OCI-LY7 (cell line): ENCODE measurements around the gene VWF. TPM values are rescaled to one million over a fixed set of nuclear protein-coding genes. Genes with fewer than 3 reads are reported as not detected.

Source experiments
- BruUV-seq: library from RNA; stranded (reverse); fragments of 400-500 nt; replicated peaks from 2 replicates; lab custom pipeline; 2021; lab: Mats Ljungman, UMichigan
- CTCF ChIA-PET: fragments of 300-600 bp; sonication (Branson Sonifier 250); formaldehyde crosslinking; loops from one replicate; lab custom pipeline; 2022; ENCODE audit warnings: antibody characterized with exemption; ENCODE audit not compliant: unreplicated experiment; lab: Charles Lee
- POLR2A ChIA-PET: fragments of 300-600 bp; sonication (Branson Sonifier 250); formaldehyde crosslinking; loops from one replicate; lab custom pipeline; 2022; ENCODE audit warnings: antibody characterized with exemption; lab: Charles Lee
- DNase-seq: peaks from one replicate; pipeline ENCODE4 v3.0.0-alpha.2; 2015; ENCODE audit warnings: low spot score
- H2AFZ ChIP-seq: fragments of 200-600 bp; sonication (generic), shearing (Covaris generic); 2 replicates; pipeline ENCODE4 v1.6.1; 2014; ENCODE audit warnings: mild to moderate bottlenecking, antibody characterized with exemption, low read length, moderate library complexity
- H3K27ac ChIP-seq: fragments of 200-600 bp; sonication (generic); 2 replicates; pipeline ENCODE4 v1.5.1; 2014; ENCODE audit warnings: mixed run types, low read depth, mild to moderate bottlenecking, moderate library complexity, low read length, inconsistent platforms; ENCODE audit not compliant: poor library complexity, severe bottlenecking
- H3K36me3 ChIP-seq: fragments of 200-600 bp; sonication (generic); 2 replicates; pipeline ENCODE4 v1.6.1; 2014; ENCODE audit warnings: mild to moderate bottlenecking, antibody characterized with exemption, low read length, moderate library complexity, mixed read lengths; ENCODE audit not compliant: insufficient read depth
- H3K4me1 ChIP-seq: fragments of 200-600 bp; sonication (generic); 2 replicates; pipeline ENCODE4 v1.5.1; 2014; ENCODE audit warnings: mild to moderate bottlenecking, low read length; ENCODE audit not compliant: insufficient read depth, poor library complexity, severe bottlenecking
- H3K4me2 ChIP-seq: fragments of 200-600 bp; sonication (generic); 2 replicates; pipeline ENCODE4 v1.6.1; 2014; ENCODE audit warnings: mild to moderate bottlenecking, low read length
- H3K4me3 ChIP-seq: fragments of 200-600 bp; sonication (generic); 2 replicates; pipeline ENCODE4 v1.5.1; 2014; ENCODE audit warnings: mild to moderate bottlenecking, low read depth, low read length; ENCODE audit not compliant: poor library complexity, severe bottlenecking
- H3K79me2 ChIP-seq: fragments of 200-600 bp; sonication (generic); 2 replicates; pipeline ENCODE4 v1.6.1; 2016; ENCODE audit warnings: low read depth, mild to moderate bottlenecking, low read length, moderate library complexity, mixed read lengths; ENCODE audit not compliant: insufficient read depth
- H3K9me2 ChIP-seq: fragments of 200-600 bp; sonication (generic); 2 replicates; pipeline ENCODE4 v1.6.1; 2016; ENCODE audit warnings: mild to moderate bottlenecking, low read length, mixed read lengths; ENCODE audit not compliant: insufficient read depth
- H3K9me3 ChIP-seq: fragments of 200-600 bp; sonication (generic); 2 replicates; pipeline ENCODE4 v1.6.1; 2014; ENCODE audit warnings: mild to moderate bottlenecking, mixed run types, low read length, mixed read lengths
- H4K20me1 ChIP-seq: fragments of 200-600 bp; sonication (generic); 2 replicates; pipeline ENCODE4 v1.6.1; 2014; ENCODE audit warnings: mild to moderate bottlenecking, antibody characterized with exemption, low read length, moderate library complexity, mixed read lengths; ENCODE audit not compliant: insufficient read depth
- CTCF ChIP-seq: fragments of 200-600 bp; sonication (generic); conservative IDR thresholded peaks from 2 replicates; pipeline ENCODE4 v1.5.1; 2014; ENCODE audit warnings: mild to moderate bottlenecking, antibody characterized with exemption, low read length, moderate library complexity, mixed read lengths
- EZH2phosphoT487 ChIP-seq: fragments of 200-600 bp; sonication (generic); IDR thresholded peaks from 2 replicates; pipeline ENCODE4 v1.6.1; 2018; ENCODE audit warnings: low read depth, borderline replicate concordance, mild to moderate bottlenecking, mixed run types, antibody characterized with exemption, low read length, moderate library complexity, mixed read lengths
- intact Hi-C: fragments of 100-400 bp; cut with micrococcal nuclease; formaldehyde crosslinking; loops from one replicate; pipeline ENCODE4 v1.10.0; 2022; ENCODE audit not compliant: unreplicated experiment
- total RNA-seq, 2 experiments: library from RNA; depleted of rRNA in 1 of 2; stranded (reverse); fragments of >200 nt in 1 of 2; shearing (Covaris generic) in 1 of 2; gene quantifications; 2 replicates each; pipeline ENCODE4 v1.2.3, GENCODE V29; 2014 to 2022

Gene VWF
- total RNA-seq, 2 experiments from 2014 or later: 0.32 TPM; not detected in 1

- Histone ChIP-seq H3K4me2 (no peak overlapping the region), H3K9me2 (no peaks in the 10 kb centered on the region), H3K9me3 (no peaks in the 10 kb centered on the region), H3K4me1 (no peaks in the 10 kb centered on the region), H3K36me3 (no peaks in the 10 kb centered on the region), H3K27ac (no peak overlapping the region), H2AFZ (0 out of 2 replicates have a peak overlapping the region, but pooled peaks have one; percentile 21), H3K79me2 (no peaks in the 10 kb centered on the region), H3K4me3 (no peak overlapping the region), H4K20me1 (no peaks in the 10 kb centered on the region)
- no TSS peak for BruUV-seq
- no peak for TF ChIP-seq EZH2phosphoT487
- peak; percentile 74 for TF ChIP-seq CTCF
- ChIA-PET POLR2A (no interaction called here), CTCF (no interaction called here)
- peak; percentile 52 for DNase-seq
- intact Hi-C loops: no loop called here
Measured at GRCh38 chr12:6056406-6057240, 67.8 kb downstream of the VWF start.

DNA sequence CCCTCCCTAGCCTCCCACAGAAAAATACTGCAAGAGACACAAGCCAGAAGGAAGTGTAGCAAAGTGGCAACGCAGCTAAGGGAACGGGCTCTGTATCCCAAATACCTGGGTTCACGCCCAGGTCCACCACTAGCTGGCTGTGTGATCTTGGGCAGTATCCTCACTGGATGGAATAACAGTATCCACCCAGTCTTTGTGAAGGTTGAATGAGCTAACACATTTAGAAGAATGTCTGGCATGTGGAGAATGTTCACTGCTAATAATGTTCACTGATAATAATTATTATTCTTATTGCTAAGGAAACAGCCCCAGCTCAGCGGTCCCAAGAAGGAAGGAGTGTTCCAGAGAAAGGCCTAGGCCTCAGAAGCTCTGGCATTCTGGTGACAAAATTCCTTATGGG lies 70.9 kb downstream of the VWF start:
- TF ChIP-seq CTCF: no peak
- no peak for TF ChIP-seq EZH2phosphoT487
- H3K4me1 ChIP-seq: no peaks in the 10 kb centered on the region
- no peak overlapping the region for H3K27ac ChIP-seq
- ChIA-PET POLR2A (interaction anchor here (0.6 kb wide), 1 partner anchor 246 kb away, joined by 3 read pairs; no protein-coding TSS in a partner anchor), CTCF (no interaction called here)
- no peaks in the 10 kb centered on the region for H3K9me3 ChIP-seq
- H3K9me2 ChIP-seq: no peaks in the 10 kb centered on the region
- intact Hi-C loops: no loop called here
- no TSS peak for BruUV-seq
- no peaks in the 10 kb centered on the region for H4K20me1 ChIP-seq
- no peak overlapping the region for H3K4me2 ChIP-seq
- H2AFZ ChIP-seq: no peak overlapping the region
- no peaks in the 10 kb centered on the region for H3K79me2 ChIP-seq
- DNase-seq: no peak
- no peak overlapping the region for H3K4me3 ChIP-seq
- H3K36me3 ChIP-seq: no peaks in the 10 kb centered on the region

GRCh38 chr12:6052940-6053329 lies 71.5 kb downstream of the VWF start:
- intact Hi-C loops: no loop called here
- no peak overlapping the region for H3K27ac ChIP-seq
- ChIA-PET POLR2A (interaction anchor here (0.6 kb wide), 1 partner anchor 246 kb away, joined by 3 read pairs; no protein-coding TSS in a partner anchor), CTCF (no interaction called here)
- no peak overlapping the region for H2AFZ ChIP-seq
- DNase-seq: no peak
- H3K4me3 ChIP-seq: no peak overlapping the region
- H3K4me1 ChIP-seq: no peaks in the 10 kb centered on the region
- no peaks in the 10 kb centered on the region for H3K9me2 ChIP-seq
- no peaks in the 10 kb centered on the region for H3K9me3 ChIP-seq
- no peak overlapping the region for H3K4me2 ChIP-seq
- no peaks in the 10 kb centered on the region for H4K20me1 ChIP-seq
- TF ChIP-seq EZH2phosphoT487: no peak
- no peak for TF ChIP-seq CTCF
- BruUV-seq: no TSS peak
- no peaks in the 10 kb centered on the region for H3K79me2 ChIP-seq
- no peaks in the 10 kb centered on the region for H3K36me3 ChIP-seq
